CMK (cell line): ENCODE measurements around the gene PTPRD.
"Not testable (repeated sequence)": the region's sequence is repeated elsewhere in the genome, so short reads cannot be mapped to it uniquely, and the experiment has no call there.

Experiments used
- DNase-seq: peaks from one replicate; pipeline ENCODE4 v3.0.0-alpha.2; 2010; ENCODE audit warnings: low read depth

PTPRD gene

DNA sequence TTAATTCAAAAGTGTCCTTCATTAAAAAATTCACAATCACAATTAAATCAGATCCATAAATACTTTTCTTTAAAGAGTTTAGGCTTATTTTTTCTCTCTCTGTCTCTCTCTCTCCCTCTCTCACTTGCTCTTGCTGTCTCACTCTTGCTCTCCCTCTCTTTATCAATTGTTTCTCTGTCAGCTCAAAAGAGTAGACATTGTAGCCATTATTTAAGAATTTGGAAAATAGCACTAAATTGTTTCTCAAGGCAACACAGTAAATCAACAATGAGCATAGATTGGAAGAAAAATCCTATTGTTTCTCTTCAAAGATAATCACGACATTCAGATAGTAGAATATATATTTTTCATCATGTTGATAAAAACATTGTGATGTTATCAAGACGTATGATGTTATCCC is 1114.0 kb downstream of the PTPRD start:
- no peak for DNase-seq

DNA sequence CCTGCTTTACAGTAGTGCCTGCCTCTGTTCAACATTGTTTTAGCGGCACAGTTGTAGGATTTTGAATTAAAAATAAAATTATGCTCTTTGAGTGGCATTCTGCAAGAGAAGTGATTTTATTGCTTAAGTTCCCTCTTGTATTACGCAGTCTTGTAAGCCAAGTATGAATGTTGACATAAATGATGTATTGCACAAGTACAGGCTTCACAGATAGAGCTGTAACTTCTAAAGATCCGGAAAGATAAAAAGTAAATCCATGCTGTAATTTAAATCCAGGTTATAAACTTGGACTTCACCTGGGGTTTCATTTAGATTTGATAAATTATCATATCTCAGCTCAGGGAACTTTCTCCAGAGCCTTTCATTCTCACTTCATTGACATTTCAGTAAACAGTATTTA is 1114.7 kb downstream of the PTPRD start:
- DNase-seq: no peak

DNA sequence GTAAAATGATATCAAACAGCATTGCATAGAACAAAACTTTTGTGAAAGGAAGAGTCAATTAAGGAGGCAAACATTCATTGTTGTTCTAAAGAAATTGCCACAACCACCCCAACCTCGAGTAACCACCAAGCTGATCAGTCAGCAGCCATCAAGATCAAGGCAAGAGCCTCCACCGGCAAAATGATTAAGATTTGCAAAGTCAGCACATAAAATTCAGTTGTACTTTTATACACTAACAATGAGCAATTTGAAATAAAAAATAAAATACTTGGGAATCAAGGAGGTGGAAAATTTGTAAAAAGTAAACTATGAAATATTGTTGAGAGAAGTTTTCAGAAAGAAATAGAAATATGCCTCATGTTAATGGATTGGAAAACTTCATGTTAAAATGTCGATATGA is 1118.5 kb downstream of the PTPRD start:
- DNase-seq: no peak

DNA sequence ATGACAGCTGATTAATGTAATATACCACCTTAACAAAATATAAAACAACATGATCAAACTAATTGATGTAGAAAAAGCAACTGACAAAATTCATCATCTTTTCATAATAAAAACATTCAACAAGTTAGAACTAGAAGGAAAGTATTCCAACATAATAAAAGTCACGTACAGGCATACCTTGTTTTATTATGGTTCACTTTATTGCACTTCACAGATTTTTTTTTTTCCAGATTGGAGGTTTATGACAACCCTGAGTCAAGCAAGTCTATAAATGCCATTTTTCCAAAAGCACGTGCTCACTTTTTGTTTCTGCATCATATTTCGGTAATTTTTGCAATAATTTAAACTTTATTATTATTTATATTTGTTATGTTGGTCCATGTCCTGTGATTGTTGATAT is 1120.3 kb downstream of the PTPRD start:
- DNase-seq: no peak

DNA sequence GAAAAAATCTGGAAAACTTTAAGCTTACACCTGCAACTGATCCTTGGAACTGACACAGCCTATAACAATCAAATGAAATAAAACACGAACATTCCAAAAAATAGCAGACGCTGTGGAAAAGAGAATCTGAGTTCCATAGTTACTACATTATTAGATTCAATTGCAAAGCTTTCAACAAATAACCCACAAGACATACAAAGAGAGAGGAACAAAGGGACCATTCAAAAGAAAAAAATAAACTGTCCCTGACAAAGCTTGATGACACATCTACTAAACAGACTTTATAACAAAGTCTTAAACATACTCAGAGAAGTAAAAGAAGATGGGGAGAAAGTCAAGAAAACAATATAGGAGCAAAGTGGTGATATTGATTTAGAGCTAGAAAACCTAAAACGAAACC is 1123.6 kb downstream of the PTPRD start:
- DNase-seq: no peak

DNA sequence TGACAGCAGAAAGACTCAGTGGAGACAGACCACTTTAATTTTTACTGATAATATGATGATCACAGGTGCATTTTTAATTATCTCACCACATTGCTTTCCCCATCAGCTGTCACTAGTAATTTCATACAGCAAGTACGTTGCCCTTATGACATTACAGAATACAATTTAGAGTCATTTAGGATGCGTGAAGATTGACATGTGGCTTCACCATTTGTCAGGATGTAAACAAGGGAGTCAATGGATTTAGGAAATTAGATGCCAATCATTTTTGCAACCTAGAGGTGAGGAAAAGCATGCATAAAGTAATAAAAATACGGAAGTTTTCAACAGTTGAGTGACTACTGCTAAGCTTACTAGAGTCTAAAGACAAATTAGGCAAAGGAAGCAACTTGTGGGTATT is 1129.6 kb downstream of the PTPRD start:
- DNase-seq: no peak

DNA sequence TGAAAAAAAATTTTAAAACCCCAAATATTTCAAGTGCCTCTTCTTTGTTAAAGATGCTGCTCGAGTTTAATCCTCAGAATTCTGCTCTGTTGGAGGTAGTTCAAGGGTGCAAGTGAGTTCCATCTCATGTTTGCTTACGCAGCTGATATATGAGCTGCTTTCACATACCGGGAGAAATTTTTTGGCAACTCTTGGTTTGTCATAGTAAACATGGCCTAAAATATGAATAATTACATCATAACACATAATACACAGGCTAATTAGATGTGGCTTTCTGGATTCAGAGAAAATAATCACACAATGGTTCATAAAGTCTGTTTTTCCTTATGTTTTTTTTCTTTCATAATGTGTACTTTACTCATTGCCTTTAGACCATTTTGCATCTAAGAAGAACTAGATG is 1134.1 kb downstream of the PTPRD start:
- DNase-seq: no peak

DNA sequence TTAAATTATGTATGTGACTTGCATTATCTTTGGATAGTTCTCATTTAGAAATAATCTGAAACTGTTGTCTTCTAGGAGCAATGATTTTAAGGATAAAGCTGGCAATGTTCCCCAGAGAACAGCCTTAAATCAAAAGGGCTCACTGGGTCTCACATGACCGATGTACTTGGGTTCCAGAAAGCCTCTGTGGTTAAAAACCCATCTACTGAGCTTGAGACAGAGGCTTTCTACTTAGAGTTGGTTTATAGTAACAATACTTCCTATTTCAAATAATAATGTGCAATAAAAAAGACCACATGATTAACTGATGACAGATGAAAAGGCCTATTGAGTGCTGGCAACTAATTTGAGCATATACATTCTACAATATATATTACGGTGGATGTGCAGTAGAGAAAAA is 1143.5 kb downstream of the PTPRD start:
- no peak for DNase-seq

DNA sequence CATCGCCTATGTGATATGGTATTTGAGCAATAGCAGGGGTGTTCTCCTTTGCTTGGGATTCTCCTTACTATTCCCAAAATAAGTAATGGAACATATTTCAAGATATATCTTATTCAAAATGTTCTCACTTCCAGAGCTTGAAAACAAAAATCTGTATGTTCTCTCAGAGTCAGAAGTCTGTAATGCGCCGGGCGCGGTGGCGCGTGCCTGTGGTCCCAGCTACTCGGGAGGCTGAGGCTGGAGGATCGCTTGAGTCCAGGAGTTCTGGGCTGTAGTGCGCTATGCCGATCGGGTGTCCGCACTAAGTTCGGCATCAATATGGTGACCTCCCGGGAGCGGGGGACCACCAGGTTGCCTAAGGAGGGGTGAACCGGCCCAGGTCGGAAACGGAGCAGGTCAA is 1170.9 kb downstream of the PTPRD start:
- not testable (repeated sequence) for DNase-seq

DNA sequence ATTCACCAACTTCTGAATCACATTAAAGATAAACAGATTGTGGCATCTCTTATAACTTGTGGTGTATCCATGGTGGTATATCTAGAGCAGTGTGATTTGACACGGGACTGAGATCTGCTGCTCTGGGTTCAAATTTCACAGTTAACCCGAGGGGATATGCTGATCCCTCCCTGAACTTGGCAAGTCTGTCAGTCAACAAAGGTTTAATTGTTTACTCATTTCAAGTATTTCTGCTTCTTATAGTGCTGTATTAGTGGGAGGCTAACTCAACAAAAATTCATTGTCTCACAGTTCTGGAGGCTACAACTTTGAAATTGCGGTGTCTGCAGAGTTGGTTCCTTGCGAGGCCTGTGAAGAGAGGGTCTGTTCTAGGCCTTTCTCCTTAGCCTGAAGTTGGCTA is 1175.2 kb downstream of the PTPRD start:
- DNase-seq: no peak

DNA sequence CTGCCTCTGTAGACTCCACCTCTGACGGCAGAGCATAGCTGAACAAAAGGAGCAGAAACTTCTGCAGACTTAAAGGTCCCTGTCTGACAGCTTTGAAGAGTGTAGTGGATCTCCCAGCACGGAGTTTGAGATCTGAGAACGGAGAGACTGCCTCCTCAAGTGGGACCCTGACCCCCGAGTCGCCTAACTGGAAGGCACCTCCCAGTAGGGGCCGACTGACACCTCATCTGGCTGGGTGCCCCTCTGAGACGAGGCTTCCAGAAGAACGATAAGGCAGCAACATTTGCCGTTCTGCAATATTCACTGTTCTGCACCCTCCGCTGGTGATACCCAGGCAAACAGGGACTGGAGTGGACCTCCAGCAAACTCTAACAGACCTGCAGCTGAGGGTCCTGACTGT is 1186.3 kb downstream of the PTPRD start:
- DNase-seq: not testable (repeated sequence)

DNA sequence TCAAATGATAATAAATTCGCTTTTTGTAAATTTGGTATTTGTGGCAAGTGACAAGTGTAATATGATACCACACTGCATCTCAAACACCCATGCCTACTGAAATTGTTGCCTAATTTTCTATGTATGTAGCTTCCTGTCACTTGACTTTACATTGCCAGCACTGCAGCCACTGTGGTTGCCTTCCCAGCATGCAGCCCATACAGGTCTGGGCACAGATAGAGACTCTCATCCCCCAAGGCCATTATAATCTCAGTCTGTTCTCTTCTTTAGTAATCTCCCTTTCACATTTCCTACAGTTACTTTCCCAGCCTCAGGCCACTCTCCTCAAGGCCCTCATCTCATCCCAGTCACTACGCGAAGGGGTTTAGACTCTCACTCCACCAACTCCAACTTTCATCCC is 1200.6 kb downstream of the PTPRD start:
- DNase-seq: no peak

DNA sequence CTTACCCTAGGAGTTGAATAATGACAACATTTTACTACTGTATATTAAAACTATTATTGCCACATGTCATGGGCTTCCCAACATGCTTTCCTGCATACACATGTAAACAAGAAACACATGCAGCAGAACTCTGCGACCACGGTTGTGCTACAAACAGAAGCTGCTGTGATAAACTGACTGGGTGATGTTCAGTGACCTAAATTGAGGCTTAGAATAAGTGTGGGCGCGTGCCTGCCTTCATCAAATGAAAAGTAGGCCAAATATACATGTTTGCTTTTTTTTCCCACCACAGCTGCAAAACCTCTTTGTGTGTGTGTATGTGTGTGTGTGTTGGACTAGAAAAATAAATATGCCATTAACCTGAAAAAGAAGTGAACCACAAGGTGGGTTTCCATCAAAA is 1202.1 kb downstream of the PTPRD start:
- no peak for DNase-seq

DNA sequence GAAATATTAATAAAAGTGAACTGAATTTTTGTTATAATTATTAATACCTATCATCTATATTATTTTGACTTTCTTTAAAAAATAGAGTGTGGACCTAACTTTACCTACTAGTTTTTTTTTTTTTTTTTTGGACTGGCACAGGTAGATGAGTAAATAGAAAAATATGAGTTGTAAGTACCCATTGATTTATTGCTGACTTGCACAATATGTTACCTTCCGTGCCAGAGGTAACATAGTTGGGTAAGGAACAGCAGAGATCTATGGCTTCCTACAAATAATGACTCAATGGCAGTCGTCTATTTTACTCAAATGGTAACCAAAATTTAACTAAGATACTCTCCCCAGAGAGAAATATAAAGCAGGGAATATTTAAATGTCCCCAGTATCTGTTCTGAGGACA is 1212.8 kb downstream of the PTPRD start:
- DNase-seq: no peak

DNA sequence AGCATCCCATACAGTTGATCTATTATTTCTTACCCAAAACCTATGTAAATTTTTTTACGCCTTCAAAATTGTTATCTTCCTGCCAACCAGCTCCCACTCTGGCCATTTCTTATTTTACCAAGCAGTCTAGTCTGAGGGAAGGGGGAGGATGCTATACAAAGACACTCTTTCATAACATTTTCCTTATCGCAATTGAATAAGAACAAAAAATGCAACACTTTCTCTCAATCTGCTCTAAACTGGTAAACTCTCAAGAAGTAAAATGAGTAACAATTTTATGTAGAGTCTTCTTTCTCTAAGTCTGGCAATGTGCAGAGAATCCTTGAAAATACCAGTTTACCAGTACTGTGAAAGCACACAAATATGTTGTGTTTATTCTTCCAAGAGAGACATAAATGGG is 1216.3 kb downstream of the PTPRD start:
- no peak for DNase-seq

DNA sequence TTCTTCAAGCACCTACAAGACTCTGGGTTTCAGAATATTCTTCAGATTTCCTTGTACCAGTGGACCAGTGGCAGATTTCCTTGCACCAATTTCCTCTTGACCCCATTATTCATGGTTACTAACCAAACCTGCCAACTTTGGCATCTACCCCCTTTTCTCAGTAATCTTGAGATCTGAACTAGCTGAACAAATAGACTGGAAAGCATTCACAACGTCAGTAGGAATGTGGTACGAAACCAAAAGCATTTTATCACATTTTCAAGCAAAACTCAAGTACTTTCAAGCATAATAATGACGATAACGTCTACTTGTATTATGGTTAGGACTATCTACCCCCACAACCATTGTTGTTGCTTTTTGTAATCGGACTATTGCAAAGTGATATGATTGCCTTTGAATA is 1217.3 kb downstream of the PTPRD start:
- DNase-seq: no peak

DNA sequence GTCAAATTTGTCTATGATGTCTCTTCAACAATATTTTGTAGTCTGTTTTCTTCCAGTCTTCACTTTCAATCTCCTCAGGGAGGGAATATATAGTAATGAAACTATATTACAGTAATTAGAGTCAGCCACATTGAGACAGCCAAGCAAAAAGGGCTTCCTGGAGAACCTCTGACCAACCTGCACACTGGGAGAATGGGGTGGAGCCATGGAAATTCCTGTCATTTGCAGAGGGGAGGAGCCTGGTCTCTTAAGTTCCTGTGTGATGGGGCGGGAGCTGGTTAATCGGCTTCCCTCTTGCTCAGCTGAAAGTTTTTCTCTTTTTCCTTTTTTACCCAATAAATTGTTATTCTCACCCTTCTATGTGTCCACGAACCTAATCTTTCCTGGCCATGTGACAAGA is 1220.0 kb downstream of the PTPRD start:
- DNase-seq: no peak

DNA sequence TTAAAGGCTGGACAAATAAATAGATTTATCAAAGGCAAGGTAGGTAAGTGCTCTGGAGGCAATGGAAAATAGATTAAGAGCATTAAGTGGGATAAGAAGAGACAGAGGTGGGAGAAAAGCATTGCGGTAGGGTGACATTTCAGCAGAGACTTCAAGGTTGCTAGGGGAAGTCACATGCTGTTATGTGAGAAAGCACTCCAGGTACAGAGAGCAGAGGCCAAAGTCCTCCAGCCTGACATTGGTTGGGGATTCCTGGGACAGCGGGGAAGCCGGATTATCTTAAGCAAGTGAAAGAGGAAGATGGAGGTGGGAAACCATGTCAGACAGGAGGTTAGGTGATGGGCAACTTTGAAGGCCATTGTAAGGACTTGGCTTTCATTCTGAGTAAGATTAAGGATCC is 1222.9 kb downstream of the PTPRD start:
- DNase-seq: no peak

DNA sequence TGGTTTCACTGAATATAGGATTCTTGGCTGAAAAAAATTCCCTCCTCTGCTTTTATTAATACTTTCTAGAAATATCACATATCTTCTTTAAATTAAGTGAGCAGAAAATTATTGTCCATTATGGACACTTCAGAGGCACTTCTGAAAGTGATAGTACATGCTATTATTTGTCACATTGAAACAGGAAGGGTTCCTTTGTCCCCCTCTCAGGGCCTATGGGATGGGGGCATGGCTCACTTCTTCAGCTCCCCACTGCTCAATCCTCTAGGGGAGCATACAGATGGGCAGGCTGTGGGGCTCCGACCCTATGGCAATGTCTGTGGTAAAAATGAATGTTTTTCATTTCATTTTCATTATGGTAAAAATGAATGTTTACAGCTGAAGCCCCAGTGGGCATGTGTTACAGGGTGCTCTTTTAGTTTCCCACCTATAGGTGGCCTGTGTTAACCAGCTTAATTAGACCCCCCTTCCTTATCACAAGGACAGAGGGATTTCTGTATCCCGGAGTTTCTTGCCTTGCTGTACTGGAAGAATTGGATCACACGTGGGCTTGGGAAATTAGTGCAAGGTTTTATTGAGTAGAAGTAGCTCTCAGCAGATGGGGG is 1225.2 kb downstream of the PTPRD start:
- DNase-seq: no peak

DNA sequence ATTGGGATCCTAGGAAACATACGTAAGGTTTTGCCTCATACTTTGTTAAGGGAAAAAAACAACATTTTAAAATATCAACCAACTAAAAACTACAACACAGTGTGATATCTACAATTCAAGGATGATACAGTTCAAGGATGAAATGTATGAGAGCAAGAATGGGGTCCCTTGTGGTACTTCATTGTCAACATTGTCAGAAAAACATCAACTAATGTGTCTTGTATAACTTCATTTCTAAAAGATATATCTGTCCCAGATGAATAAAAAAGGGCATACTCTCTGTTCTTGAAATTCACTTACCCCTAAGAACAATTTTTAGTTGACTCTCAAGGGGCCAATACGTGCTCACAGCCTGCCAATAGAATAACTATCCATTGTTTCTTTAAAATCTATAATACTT is 1250.5 kb downstream of the PTPRD start:
- no peak for DNase-seq

DNA sequence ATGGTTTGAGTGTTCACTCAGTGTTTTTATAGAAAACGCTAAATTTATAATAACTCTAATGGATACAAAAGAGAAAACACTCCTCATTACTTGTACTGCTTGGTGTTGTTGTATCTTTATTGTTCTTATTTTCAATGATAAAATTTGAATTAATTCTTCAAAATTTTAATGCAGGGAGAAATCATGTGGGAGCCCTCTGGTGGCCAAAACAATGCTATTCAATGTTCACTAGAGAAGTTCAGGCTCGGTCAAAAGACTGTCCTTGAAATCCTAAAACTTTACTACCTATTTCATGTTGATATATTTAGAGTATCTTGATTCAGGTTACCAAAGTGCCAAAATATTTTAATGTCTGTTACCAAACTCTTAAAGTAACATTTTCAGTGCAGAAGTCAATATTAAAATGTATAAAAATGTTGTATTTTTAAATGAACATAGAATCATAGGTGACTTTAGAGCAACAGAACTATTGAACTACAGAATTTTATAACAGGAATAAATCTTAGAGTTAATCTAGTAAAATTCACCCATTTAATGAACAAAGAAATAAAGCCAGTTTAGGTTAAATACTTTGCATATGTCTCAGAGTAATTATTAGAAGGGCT is 1259.8 kb downstream of the PTPRD start:
- no peak for DNase-seq

DNA sequence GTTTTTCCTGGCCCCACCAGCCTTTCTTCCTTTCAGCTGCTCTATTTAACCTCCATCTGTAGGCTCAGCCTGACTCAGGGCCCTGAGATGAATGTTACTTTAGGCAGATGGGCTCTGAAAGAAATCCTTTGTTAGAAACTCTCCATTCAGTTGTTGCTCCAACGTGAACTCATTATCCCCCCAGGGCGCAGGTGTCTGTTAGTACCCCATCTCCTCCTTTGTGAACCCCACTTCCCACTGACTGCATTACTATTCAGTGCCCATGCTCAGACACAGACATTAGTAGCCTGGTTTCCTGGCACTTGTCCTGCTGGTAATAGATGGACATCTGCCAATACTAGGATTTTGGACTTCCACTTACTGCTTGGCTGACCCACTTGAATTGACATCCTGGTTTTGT is 1271.6 kb downstream of the PTPRD start:
- DNase-seq: no peak

DNA sequence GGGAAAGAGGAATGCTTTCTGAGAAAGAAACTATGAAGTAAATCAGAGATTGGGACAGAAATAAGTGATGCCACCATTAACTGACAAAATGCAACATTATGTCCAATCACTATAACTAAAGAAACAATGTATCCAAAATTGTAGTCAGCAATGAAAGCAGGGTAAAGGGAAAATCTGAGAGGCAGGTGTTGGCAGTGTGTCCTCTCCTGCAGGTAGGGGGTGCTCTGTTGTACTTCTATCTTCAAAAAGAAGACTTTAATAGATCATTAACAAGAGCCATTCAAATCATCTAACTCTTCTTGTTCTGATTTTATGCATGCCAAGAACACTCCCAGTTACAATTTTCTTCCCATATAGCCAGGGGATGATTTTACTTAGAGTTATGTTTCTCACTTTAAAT is 1275.7 kb downstream of the PTPRD start:
- no peak for DNase-seq

DNA sequence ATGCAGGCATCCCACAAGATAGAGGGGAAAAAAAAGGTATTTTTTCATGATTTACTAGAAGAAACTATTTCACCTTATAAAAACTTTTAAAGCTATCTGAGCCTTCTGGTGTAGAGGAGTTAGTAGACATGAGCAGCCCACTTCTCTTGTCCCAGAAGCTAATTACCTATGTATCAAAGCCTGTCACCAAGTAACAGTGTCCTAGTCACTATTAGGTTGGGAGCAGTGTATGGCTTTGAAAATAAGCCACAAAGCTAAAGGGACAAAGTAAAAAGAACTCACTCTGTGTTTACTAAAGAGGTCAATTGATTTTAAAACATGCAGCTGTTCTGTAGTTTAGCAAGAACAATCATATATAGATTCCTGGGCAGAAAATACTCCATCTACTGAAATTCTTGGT is 1286.1 kb downstream of the PTPRD start:
- DNase-seq: no peak

DNA sequence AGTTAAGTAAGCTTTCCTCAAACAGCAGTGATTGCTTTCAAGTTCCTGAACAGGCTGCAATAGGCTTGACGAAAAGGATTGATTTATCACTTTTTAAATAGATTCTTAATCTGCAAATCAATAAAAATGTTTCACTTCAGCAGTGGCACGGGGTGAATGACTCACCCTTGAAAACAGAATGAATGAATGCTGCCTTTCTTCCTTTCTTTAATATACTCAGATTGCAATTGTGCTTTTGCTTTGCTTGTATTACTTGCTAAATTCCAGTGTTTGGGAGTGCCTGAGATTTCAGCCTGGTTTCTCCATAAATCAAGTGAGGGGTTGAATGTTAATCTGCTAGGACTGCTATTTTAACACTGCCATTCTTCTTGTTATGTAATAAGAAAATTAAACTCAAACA is 1293.8 kb downstream of the PTPRD start:
- no peak for DNase-seq
